Right atrium auricular region (tissue), 2 donors: Measurements from ENCODE around the gene MYCN. TPM values are rescaled to one million over a fixed set of nuclear protein-coding genes. Genes with fewer than 3 reads are reported as not detected.

Experiments
- DNase-seq: peaks from one replicate; pipeline ENCODE4 v3.0.0-alpha.2; 2019; ENCODE audit warnings: low spot score
- H3K27ac ChIP-seq, 2 donors: fragments of 200-600 bp; sonication (generic); 1 replicate in 1 of 2; 2 replicates in 1 of 2; pipeline ENCODE4 v1.5.1; 2016 to 2019
- H3K27me3 ChIP-seq, 2 donors: fragments of 200-600 bp; sonication (generic); one replicate each; pipeline versions ENCODE4 v1.5.1 to v1.6.0; 2017 to 2019
- H3K36me3 ChIP-seq: fragments of 200-600 bp; sonication (generic); one replicate; pipeline ENCODE4 v1.5.1; 2016
- H3K4me1 ChIP-seq, 2 donors: fragments of 200-600 bp; sonication (generic); one replicate each; pipeline versions ENCODE4 v1.5.1 to v1.6.0; 2017 to 2019
- H3K4me3 ChIP-seq, 2 donors: fragments of 200-600 bp; sonication (generic); 1 replicate in 1 of 2; 2 replicates in 1 of 2; pipeline ENCODE4 v1.5.1; 2017 to 2019; ENCODE audit warnings: mild to moderate bottlenecking in 1 of 2, moderate library complexity in 1 of 2
- H3K9me3 ChIP-seq, 2 donors: fragments of 200-600 bp; sonication (generic); one replicate each; pipeline ENCODE4 v1.5.1; 2019
- total RNA-seq, 2 donors: library from RNA; depleted of rRNA; stranded (reverse); fragments of >200 nt; gene quantifications; one replicate each; pipeline ENCODE4 v1.1.0, GENCODE V29; 2016
- TF ChIP-seq, protein P1 (sequence below), 2 donors: fragments of 200-600 bp; sonication (generic); IDR thresholded peaks; one replicate each; pipeline ENCODE4 v1.5.1; 2019; ENCODE audit warnings: antibody characterized with exemption in 2 of 2

Gene MYCN
- total RNA-seq, 2 donors from 2014 or later = 0.30 to 0.63 TPM

DNA sequence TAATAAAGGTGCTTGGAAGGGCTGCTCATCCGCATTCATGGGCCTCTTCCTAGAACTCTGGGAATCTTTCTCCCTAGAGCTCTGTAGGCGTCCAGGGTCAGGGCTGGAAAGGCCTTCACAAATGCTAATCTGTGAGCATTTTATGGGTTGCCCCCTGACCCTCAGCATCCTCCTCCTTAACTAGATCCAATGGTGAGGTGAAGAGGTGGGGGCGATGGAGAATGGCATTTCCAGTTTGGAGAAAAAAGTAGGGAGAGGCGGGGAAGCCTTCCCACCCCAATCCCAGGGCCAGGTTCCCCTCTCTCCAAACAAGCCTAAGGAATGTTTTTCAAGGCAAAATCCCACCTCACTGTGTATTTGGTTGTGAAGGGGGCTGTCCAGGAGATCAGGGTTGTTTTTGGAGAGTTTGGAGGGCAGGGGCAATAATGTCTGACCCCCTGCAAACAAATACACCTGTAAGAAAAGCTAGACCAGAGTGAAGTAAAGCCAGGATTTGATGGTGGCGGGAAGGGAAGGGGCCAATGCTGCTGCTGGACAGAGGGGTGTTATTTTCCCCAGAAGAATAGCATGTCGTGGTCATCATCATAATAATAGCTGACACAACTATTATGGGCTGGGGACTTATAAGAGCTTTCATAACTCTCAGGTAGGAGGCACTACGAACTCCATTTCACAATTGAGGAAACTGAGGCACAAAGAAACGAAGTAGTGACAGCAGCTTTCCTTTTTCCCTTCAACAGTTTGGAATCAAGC, 1.4 kb upstream of the MYCN start:
- TF ChIP-seq, protein P1, sequence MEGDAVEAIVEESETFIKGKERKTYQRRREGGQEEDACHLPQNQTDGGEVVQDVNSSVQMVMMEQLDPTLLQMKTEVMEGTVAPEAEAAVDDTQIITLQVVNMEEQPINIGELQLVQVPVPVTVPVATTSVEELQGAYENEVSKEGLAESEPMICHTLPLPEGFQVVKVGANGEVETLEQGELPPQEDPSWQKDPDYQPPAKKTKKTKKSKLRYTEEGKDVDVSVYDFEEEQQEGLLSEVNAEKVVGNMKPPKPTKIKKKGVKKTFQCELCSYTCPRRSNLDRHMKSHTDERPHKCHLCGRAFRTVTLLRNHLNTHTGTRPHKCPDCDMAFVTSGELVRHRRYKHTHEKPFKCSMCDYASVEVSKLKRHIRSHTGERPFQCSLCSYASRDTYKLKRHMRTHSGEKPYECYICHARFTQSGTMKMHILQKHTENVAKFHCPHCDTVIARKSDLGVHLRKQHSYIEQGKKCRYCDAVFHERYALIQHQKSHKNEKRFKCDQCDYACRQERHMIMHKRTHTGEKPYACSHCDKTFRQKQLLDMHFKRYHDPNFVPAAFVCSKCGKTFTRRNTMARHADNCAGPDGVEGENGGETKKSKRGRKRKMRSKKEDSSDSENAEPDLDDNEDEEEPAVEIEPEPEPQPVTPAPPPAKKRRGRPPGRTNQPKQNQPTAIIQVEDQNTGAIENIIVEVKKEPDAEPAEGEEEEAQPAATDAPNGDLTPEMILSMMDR (IDR thresholded peaks at IDR 0.05) = no peak
- no peaks in the 10 kb centered on the region for H3K9me3 ChIP-seq
- peaks cover 0 to 4% of the 10 kb centered on the region in 2 donors for H3K27me3 ChIP-seq
- no peak overlapping the region for H3K27ac ChIP-seq
- H3K4me3 ChIP-seq = no peak overlapping the region
- DNase-seq = no peak
- H3K4me1 ChIP-seq = peaks cover 0 to 43% of the 10 kb centered on the region in 2 donors
- H3K36me3 ChIP-seq = no peaks in the 10 kb centered on the region

DNA sequence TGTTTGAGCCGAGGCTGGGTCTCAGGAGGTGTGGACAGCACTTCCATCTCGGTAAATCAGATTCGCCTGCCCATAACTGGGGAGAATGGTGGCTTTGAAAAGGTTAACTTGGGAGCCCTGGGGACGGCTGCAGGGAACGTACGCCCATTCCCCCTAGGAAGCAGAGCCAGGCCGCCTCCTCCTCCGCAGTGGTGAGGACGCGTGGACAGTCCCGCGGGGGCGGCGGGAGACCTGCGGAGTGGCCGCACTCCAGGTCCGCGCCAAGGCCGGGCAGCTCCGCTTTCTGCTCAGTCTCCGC, 845 bp upstream of the MYCN start:
- TF ChIP-seq, protein P1 (IDR thresholded peaks at IDR 0.05) = peak; percentile 55 to 89
- peak overlapping the region; percentile 30 to 52 for H3K4me3 ChIP-seq
- no peak for DNase-seq
- no peak overlapping the region for H3K27ac ChIP-seq
- H3K27me3 ChIP-seq = peaks cover 0 to 4% of the 10 kb centered on the region in 2 donors
- H3K9me3 ChIP-seq = no peaks in the 10 kb centered on the region
- H3K36me3 ChIP-seq = no peaks in the 10 kb centered on the region
- H3K4me1 ChIP-seq = peaks cover 0 to 43% of the 10 kb centered on the region in 2 donors

DNA sequence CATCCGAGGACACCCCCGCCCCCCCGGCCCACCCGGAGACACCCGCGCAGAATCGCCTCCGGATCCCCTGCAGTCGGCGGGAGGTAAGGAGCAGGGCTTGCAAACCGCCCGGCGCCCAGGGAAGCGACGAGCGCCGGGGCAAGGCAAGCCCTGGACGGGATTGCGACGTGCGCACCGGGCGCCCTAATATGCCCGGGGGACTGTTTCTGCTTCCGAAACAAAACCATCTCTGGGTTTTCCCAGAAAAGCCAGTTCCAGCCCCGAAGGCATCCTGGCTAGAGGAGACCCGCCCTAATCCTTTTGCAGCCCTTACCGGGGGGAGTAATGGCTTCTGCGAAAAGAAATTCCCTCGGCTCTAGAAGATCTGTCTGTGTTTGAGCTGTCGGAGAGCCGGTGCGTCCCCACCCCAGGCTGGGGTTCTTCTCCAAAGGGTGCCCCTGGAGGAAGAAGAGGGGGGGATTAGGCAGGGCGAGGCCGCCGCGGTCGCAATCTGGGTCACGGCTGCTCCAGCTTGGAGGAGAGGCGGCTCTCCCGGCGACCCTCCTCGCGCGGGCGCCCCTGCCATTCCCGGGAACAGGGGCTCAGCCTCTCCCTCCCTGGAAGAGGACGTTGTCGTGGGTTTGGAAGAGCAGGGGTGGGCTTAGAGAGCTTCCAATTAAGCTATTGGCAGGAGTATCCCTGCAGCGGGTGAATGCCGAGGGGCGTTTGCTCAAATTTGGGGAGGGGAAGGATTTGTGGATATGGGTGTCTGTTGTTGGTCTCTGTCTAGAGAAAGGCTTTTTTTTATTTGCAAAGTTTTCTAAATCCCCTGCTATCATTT, 521 bp downstream of the MYCN start:
- TF ChIP-seq, protein P1 (IDR thresholded peaks at IDR 0.05) = no peak
- H3K4me3 ChIP-seq = peak overlapping the region; percentile 30 to 52
- H3K27ac ChIP-seq = no peak overlapping the region
- H3K9me3 ChIP-seq = no peaks in the 10 kb centered on the region
- H3K36me3 ChIP-seq = no peaks in the 10 kb centered on the region
- H3K4me1 ChIP-seq = peaks cover 0 to 43% of the 10 kb centered on the region in 2 donors
- peaks cover 0 to 4% of the 10 kb centered on the region in 2 donors for H3K27me3 ChIP-seq
- no peak for DNase-seq

DNA sequence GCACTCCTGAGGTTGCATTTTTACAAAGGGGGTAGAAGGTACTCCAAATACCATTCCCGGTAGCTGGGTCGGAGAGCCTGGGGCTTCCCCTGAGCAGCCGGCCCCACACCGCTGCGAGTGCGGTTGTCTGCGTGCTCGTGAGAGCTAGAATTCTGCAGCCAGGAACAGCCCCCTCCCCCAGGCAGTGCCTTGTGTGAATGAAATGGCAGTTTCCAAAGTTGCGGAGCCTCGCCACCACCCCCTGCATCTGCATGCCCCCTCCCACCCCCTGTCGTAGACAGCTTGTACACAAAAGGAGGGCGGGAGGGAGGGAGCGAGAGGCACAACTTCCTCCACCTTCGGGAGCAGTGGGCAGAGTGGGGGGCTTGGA, 1.1 kb downstream of the MYCN start:
- H3K9me3 ChIP-seq = no peaks in the 10 kb centered on the region
- no peak overlapping the region for H3K27ac ChIP-seq
- no peaks in the 10 kb centered on the region for H3K36me3 ChIP-seq
- TF ChIP-seq, protein P1 (IDR thresholded peaks at IDR 0.05) = no peak
- no peak for DNase-seq
- H3K4me1 ChIP-seq = peaks cover 0 to 43% of the 10 kb centered on the region in 2 donors
- peak overlapping the region; percentile 3 to 52 for H3K4me3 ChIP-seq
- H3K27me3 ChIP-seq = peaks cover 0 to 4% of the 10 kb centered on the region in 2 donors

- H3K4me1 ChIP-seq = peaks cover 0 to 43% of the 10 kb centered on the region in 2 donors
- no peak for DNase-seq
- peak overlapping the region; percentile 32 to 52 for H3K4me3 ChIP-seq
- TF ChIP-seq, protein P1 (IDR thresholded peaks at IDR 0.05) = no peak
- H3K36me3 ChIP-seq = no peaks in the 10 kb centered on the region
- no peaks in the 10 kb centered on the region for H3K9me3 ChIP-seq
- peaks cover 0 to 4% of the 10 kb centered on the region in 2 donors for H3K27me3 ChIP-seq
- H3K27ac ChIP-seq = no peak overlapping the region
Measured at GRCh38 chr2:15941871-15942710, 1.7 kb downstream of the MYCN start.
